ENCODE measurements around the gene MGAT4C. TPM values are rescaled to one million over a fixed set of nuclear protein-coding genes. Genes with fewer than 3 reads are reported as not detected.

MGAT4C gene
- total and polyA plus RNA-seq, 7 donors, result 0.06 to 0.16 (median 0.07) TPM; not detected in 4

- DNase-seq (no peak), ATAC-seq (no peak)
- WGBS, 3 donors, result 0 to 1% (median 0%) methylated on average over 3 of the region's 3 CpGs
- peak; percentile 61 for TF ChIP-seq CTCF (IDR thresholded peaks at IDR 0.05)
- no peaks in the 10 kb centered on the region for H3K9me3 ChIP-seq
- no peak overlapping the region for H3K4me3 ChIP-seq
- H3K27ac ChIP-seq, result no peak overlapping the region
- H3K27me3 ChIP-seq (ENCODE audit: insufficient read depth in 3 of 3, low read length in 2 of 3), result no peaks in the 10 kb centered on the region
- intact Hi-C loops (cut with DNase I), result loop anchor here (5.0 kb wide), 1 partner anchor 453 kb away; no protein-coding TSS in a partner anchor
- H3K4me1 ChIP-seq, result no peaks in the 10 kb centered on the region
- no peaks in the 10 kb centered on the region for H3K36me3 ChIP-seq (ENCODE audit: insufficient read depth in 1 of 2, low read depth in 1 of 2)
Measured at GRCh38 chr12:85920324-85920947, 335.8 kb downstream of the MGAT4C start.
